Neural progenitor cell (in vitro differentiated cells): Measurements from ENCODE around the gene CHRNA9. TPM values are rescaled to one million over a fixed set of nuclear protein-coding genes. Genes with fewer than 3 reads are reported as not detected.

Source experiments
- DNase-seq: peaks from one replicate; pipeline ENCODE4 v3.0.0-alpha.2; 2016; ENCODE audit warnings: low spot score
- H2AFZ ChIP-seq: fragments of 200-600 bp; sonication (generic); replicated peaks from 2 replicates; pipeline ENCODE4 v1.6.1; 2016; ENCODE audit warnings: antibody characterized with exemption
- H3F3A ChIP-seq: fragments of 200-600 bp; sonication (generic); 2 replicates; pipeline ENCODE4 v1.6.1; 2016; ENCODE audit warnings: antibody characterized with exemption, low read depth
- H3K27ac ChIP-seq: fragments of 200-600 bp; sonication (generic); 2 replicates; pipeline ENCODE4 v1.5.1; 2016; ENCODE audit warnings: mild to moderate bottlenecking
- H3K27me3 ChIP-seq: fragments of 200-600 bp; sonication (generic); 2 replicates; pipeline ENCODE4 v1.6.1; 2016; ENCODE audit warnings: mild to moderate bottlenecking, moderate library complexity
- H3K36me3 ChIP-seq: fragments of 200-600 bp; sonication (generic); 2 replicates; pipeline ENCODE4 v1.5.1; 2016
- H3K4me1 ChIP-seq: fragments of 200-600 bp; sonication (generic); 2 replicates; pipeline ENCODE4 v1.6.1; 2016; ENCODE audit warnings: mixed run types
- H3K4me2 ChIP-seq: fragments of 200-600 bp; sonication (generic); 2 replicates; pipeline ENCODE4 v1.6.1; 2016
- H3K4me3 ChIP-seq: fragments of 200-600 bp; sonication (generic); 2 replicates; pipeline ENCODE4 v1.5.1; 2016
- H3K79me2 ChIP-seq: fragments of 200-600 bp; sonication (generic); 2 replicates; pipeline ENCODE4 v1.6.1; 2016; ENCODE audit warnings: low read depth
- H3K9ac ChIP-seq: fragments of 200-600 bp; sonication (generic); 2 replicates; pipeline ENCODE4 v1.6.1; 2016
- H3K9me3 ChIP-seq: fragments of 200-600 bp; sonication (generic); 2 replicates; pipeline ENCODE4 v1.5.1; 2016; ENCODE audit warnings: low read depth
- H4K20me1 ChIP-seq: fragments of 200-600 bp; sonication (generic); 2 replicates; pipeline ENCODE4 v1.6.1; 2016; ENCODE audit warnings: low read depth
- H3K27ac Mint-ChIP-seq: 3 replicates; pipeline ENCODE4 v1.8.0; 2021; ENCODE audit warnings: mixed read lengths
- H3K27me3 Mint-ChIP-seq: 2 replicates; pipeline ENCODE4 v1.8.0; 2022; ENCODE audit warnings: low read depth, mild to moderate bottlenecking, inconsistent platforms, moderate library complexity, mixed read lengths; ENCODE audit not compliant: insufficient read depth
- H3K36me3 Mint-ChIP-seq: 3 replicates; pipeline ENCODE4 v1.8.0; 2021; ENCODE audit warnings: mixed read lengths
- H3K4me1 Mint-ChIP-seq: 3 replicates; pipeline ENCODE4 v1.8.0; 2021; ENCODE audit warnings: mixed read lengths
- H3K4me3 Mint-ChIP-seq: 3 replicates; pipeline ENCODE4 v1.8.0; 2021; ENCODE audit warnings: mild to moderate bottlenecking, moderate library complexity, mixed read lengths
- H3K9me3 Mint-ChIP-seq: 3 replicates; pipeline ENCODE4 v1.8.0; 2020; ENCODE audit warnings: mixed read lengths
- CTCF ChIP-seq: fragments of 200-600 bp; sonication (generic); IDR thresholded peaks from 2 replicates; pipeline ENCODE4 v1.5.1; 2017; ENCODE audit warnings: antibody characterized with exemption, mild to moderate bottlenecking
- EZH2 ChIP-seq: fragments of 200-600 bp; sonication (generic); IDR thresholded peaks from 2 replicates; pipeline ENCODE4 v1.6.1; 2017; ENCODE audit warnings: antibody characterized with exemption, mild to moderate bottlenecking, moderate library complexity
- EZH2phosphoT487 ChIP-seq: fragments of 200-600 bp; sonication (generic); IDR thresholded peaks from 2 replicates; pipeline ENCODE4 v1.6.1; 2017; ENCODE audit warnings: antibody characterized with exemption
- total RNA-seq: library from RNA; depleted of rRNA; stranded (reverse); fragments of >200 nt; gene quantifications from 2 replicates; pipeline ENCODE4 v1.2.3, GENCODE V29; 2015; ENCODE audit warnings: low replicate concordance

CHRNA9 gene
- total RNA-seq, 1 donor from 2014 or later, result 0.67 TPM

- Histone ChIP-seq H3K79me2 (no peaks in the 10 kb centered on the region), H3K9me3 (no peaks in the 10 kb centered on the region), H3K36me3 (no peaks in the 10 kb centered on the region), H2AFZ (no peak overlapping the region), H3F3A (no peaks in the 10 kb centered on the region), H3K4me2 (no peak overlapping the region), H3K9ac (no peak overlapping the region), H3K4me3 (no peak overlapping the region), H3K4me1 (no peaks in the 10 kb centered on the region), H3K27me3 (no peaks in the 10 kb centered on the region), H4K20me1 (no peaks in the 10 kb centered on the region), H3K27ac (no peak overlapping the region)
- H3K36me3 Mint-ChIP-seq, result no peaks in the 10 kb centered on the region
- DNase-seq, result no peak
- no peak for TF ChIP-seq EZH2
- TF ChIP-seq CTCF, result no peak
- no peak for TF ChIP-seq EZH2phosphoT487
- H3K4me1 Mint-ChIP-seq, result peaks cover 9% of the 10 kb centered on the region
- H3K27ac Mint-ChIP-seq, result no peak overlapping the region
- no peak overlapping the region for H3K4me3 Mint-ChIP-seq
- H3K27me3 Mint-ChIP-seq, result peaks cover 9% of the 10 kb centered on the region
- no peaks in the 10 kb centered on the region for H3K9me3 Mint-ChIP-seq
Measured at GRCh38 chr4:40354158-40354557, 19.0 kb downstream of the CHRNA9 start.

- Histone ChIP-seq H3K79me2 (no peaks in the 10 kb centered on the region), H3K4me1 (no peaks in the 10 kb centered on the region), H3K27me3 (no peaks in the 10 kb centered on the region), H4K20me1 (no peaks in the 10 kb centered on the region), H3F3A (no peaks in the 10 kb centered on the region), H3K36me3 (no peaks in the 10 kb centered on the region), H3K9me3 (no peaks in the 10 kb centered on the region), H2AFZ (no peak overlapping the region), H3K4me2 (no peak overlapping the region), H3K9ac (no peak overlapping the region), H3K27ac (no peak overlapping the region), H3K4me3 (no peak overlapping the region)
- Mint-ChIP-seq H3K4me3 (no peak overlapping the region), H3K36me3 (no peaks in the 10 kb centered on the region), H3K4me1 (peaks cover 6% of the 10 kb centered on the region), H3K9me3 (peaks cover 1% of the 10 kb centered on the region), H3K27ac (no peak overlapping the region), H3K27me3 (peaks cover 8% of the 10 kb centered on the region)
- no peak for TF ChIP-seq EZH2
- no peak for DNase-seq
Measured at GRCh38 chr4:40355131-40355530, 20.0 kb downstream of the CHRNA9 start.

GRCh38 chr4:40357738-40358137 is 22.6 kb downstream of the CHRNA9 start:
- peaks cover 6% of the 10 kb centered on the region for H3K4me1 Mint-ChIP-seq
- Histone ChIP-seq H3K27ac (no peak overlapping the region), H3K79me2 (no peaks in the 10 kb centered on the region), H3F3A (no peaks in the 10 kb centered on the region), H2AFZ (no peak overlapping the region), H3K9ac (no peak overlapping the region), H3K4me3 (no peak overlapping the region), H3K4me1 (no peaks in the 10 kb centered on the region), H3K4me2 (no peak overlapping the region), H4K20me1 (no peaks in the 10 kb centered on the region), H3K36me3 (no peaks in the 10 kb centered on the region), H3K9me3 (no peaks in the 10 kb centered on the region), H3K27me3 (no peaks in the 10 kb centered on the region)
- no peaks in the 10 kb centered on the region for H3K36me3 Mint-ChIP-seq
- peaks cover 3% of the 10 kb centered on the region for H3K27me3 Mint-ChIP-seq
- TF ChIP-seq EZH2 (no peak), EZH2phosphoT487 (no peak), CTCF (no peak)
- DNase-seq, result no peak
- H3K4me3 Mint-ChIP-seq, result no peak overlapping the region
- H3K27ac Mint-ChIP-seq, result no peak overlapping the region
- H3K9me3 Mint-ChIP-seq, result peaks cover 8% of the 10 kb centered on the region

- H4K20me1 ChIP-seq, result no peaks in the 10 kb centered on the region
- H3K79me2 ChIP-seq, result no peaks in the 10 kb centered on the region
- H3K9me3 Mint-ChIP-seq, result peaks cover 8% of the 10 kb centered on the region
- peaks cover 2% of the 10 kb centered on the region for H3K36me3 Mint-ChIP-seq
- TF ChIP-seq CTCF (no peak), EZH2 (no peak), EZH2phosphoT487 (no peak)
- H3F3A ChIP-seq, result no peaks in the 10 kb centered on the region
- H3K9ac ChIP-seq, result no peak overlapping the region
- H3K36me3 ChIP-seq, result no peaks in the 10 kb centered on the region
- peaks cover 6% of the 10 kb centered on the region for H3K27me3 Mint-ChIP-seq
- no peak overlapping the region for H3K27ac Mint-ChIP-seq
- peaks cover 3% of the 10 kb centered on the region for H3K4me1 Mint-ChIP-seq
- H3K4me3 ChIP-seq, result no peak overlapping the region
- H3K4me3 Mint-ChIP-seq, result no peak overlapping the region
- H3K4me1 ChIP-seq, result no peaks in the 10 kb centered on the region
- H3K9me3 ChIP-seq, result no peaks in the 10 kb centered on the region
- DNase-seq, result no peak
- H3K27ac ChIP-seq, result no peak overlapping the region
- H3K27me3 ChIP-seq, result no peaks in the 10 kb centered on the region
- no peak overlapping the region for H2AFZ ChIP-seq
- no peak overlapping the region for H3K4me2 ChIP-seq
Measured at GRCh38 chr4:40361338-40361737, 26.2 kb downstream of the CHRNA9 start.
